ENCODE data around the gene ARL2BP. TPM values are rescaled to one million over a fixed set of nuclear protein-coding genes. Genes with fewer than 3 reads are reported as not detected.

The ARL2BP gene
- polyA plus RNA-seq, 1 donor (not counting 4 experiments of a cell fraction or from before 2014, with no cell fraction given): 98.0 TPM

- dilution Hi-C loops (cut with MboI; ENCODE audit: extremely low pct_ligation_motif_present, low sequenced_read_pairs): no loop called here
- DNase-seq (ENCODE audit: low read depth, low spot score): no peak
These were observed 9.1 kb upstream of the ARL2BP start for GRCh38 chr16:57236022-57236350.

GRCh38 chr16:57238682-57239081 lies 6.4 kb upstream of the ARL2BP start:
- Histone ChIP-seq H3K36me3 (ENCODE audit: control insufficient read depth in 2 of 2, extremely low read depth in 1 of 2, insufficient read depth in 2 of 2, low read length in 2 of 2) (peaks cover 15 to 38% of the 10 kb centered on the region in 2 experiments), H3K27me3 (ENCODE audit: control insufficient read depth, extremely low read depth, insufficient read depth, low read length) (no peaks in the 10 kb centered on the region), H3K4me2 (ENCODE audit: control insufficient read depth, extremely low read depth, insufficient read depth, low read depth, low read length) (no peak overlapping the region), H2AFZ (ENCODE audit: control insufficient read depth, low read length) (no peak overlapping the region), H3K4me1 (ENCODE audit: control insufficient read depth, extremely low read depth, insufficient read depth, low read length) (no peaks in the 10 kb centered on the region), H3K4me3 (ENCODE audit: control insufficient read depth in 2 of 3, extremely low read depth in 1 of 3, insufficient read depth in 2 of 3, low read depth in 1 of 3, low read length in 3 of 3) (no peak overlapping the region), H3K79me2 (ENCODE audit: control insufficient read depth, insufficient read depth, low read length) (no peaks in the 10 kb centered on the region), H4K20me1 (ENCODE audit: control insufficient read depth, extremely low read depth, insufficient read depth, low read length) (no peaks in the 10 kb centered on the region), H3K9ac (ENCODE audit: control insufficient read depth, extremely low read depth, insufficient read depth, low read length) (no peak overlapping the region), H3K27ac (ENCODE audit: control insufficient read depth, insufficient read depth, low read length) (no peak overlapping the region), H3K9me3 (ENCODE audit: control insufficient read depth, low read depth, low read length) (no peaks in the 10 kb centered on the region), H3K9me1 (ENCODE audit: control insufficient read depth, extremely low read depth, insufficient read depth, low read length) (peaks cover 2% of the 10 kb centered on the region)
- TF ChIP-seq CTCF (optimal IDR thresholded peaks at IDR 0.05 in 1 of 3, IDR thresholded peaks at IDR 0.05 in 1 of 3, conservative IDR thresholded peaks at IDR 0.05 in 1 of 3; ENCODE audit: extremely low read depth in 1 of 3, insufficient read depth in 2 of 3, low read length in 3 of 3) (no peak), EZH2 (IDR thresholded peaks at IDR 0.05; ENCODE audit: low read length) (no peak)
- dilution Hi-C loops (cut with MboI; ENCODE audit: extremely low pct_ligation_motif_present, low sequenced_read_pairs): no loop called here
- FAIRE-seq (no peak), DNase-seq (ENCODE audit: low read depth, low spot score) (no peak)

More at GRCh38 chr16:57236022-57236350, 9.1 kb upstream of the ARL2BP start:
- Histone ChIP-seq H3K36me3 (ENCODE audit: control insufficient read depth in 2 of 2, extremely low read depth in 1 of 2, insufficient read depth in 2 of 2, low read length in 2 of 2) (peaks cover 15 to 54% of the 10 kb centered on the region in 2 experiments), H4K20me1 (ENCODE audit: control insufficient read depth, extremely low read depth, insufficient read depth, low read length) (no peaks in the 10 kb centered on the region), H3K9me3 (ENCODE audit: control insufficient read depth, low read depth, low read length) (no peaks in the 10 kb centered on the region), H3K79me2 (ENCODE audit: control insufficient read depth, insufficient read depth, low read length) (no peaks in the 10 kb centered on the region), H2AFZ (ENCODE audit: control insufficient read depth, low read length) (no peak overlapping the region), H3K27ac (ENCODE audit: control insufficient read depth, insufficient read depth, low read length) (no peak overlapping the region), H3K9me1 (ENCODE audit: control insufficient read depth, extremely low read depth, insufficient read depth, low read length) (peaks cover 2% of the 10 kb centered on the region), H3K4me3 (ENCODE audit: control insufficient read depth in 2 of 3, extremely low read depth in 1 of 3, insufficient read depth in 2 of 3, low read depth in 1 of 3, low read length in 3 of 3) (no peak overlapping the region), H3K4me2 (ENCODE audit: control insufficient read depth, extremely low read depth, insufficient read depth, low read depth, low read length) (no peak overlapping the region), H3K4me1 (ENCODE audit: control insufficient read depth, extremely low read depth, insufficient read depth, low read length) (peaks cover 7% of the 10 kb centered on the region), H3K9ac (ENCODE audit: control insufficient read depth, extremely low read depth, insufficient read depth, low read length) (no peak overlapping the region), H3K27me3 (ENCODE audit: control insufficient read depth, extremely low read depth, insufficient read depth, low read length) (no peaks in the 10 kb centered on the region)
- FAIRE-seq: no peak
- TF ChIP-seq CTCF (optimal IDR thresholded peaks at IDR 0.05 in 1 of 3, IDR thresholded peaks at IDR 0.05 in 1 of 3, conservative IDR thresholded peaks at IDR 0.05 in 1 of 3; ENCODE audit: extremely low read depth in 1 of 3, insufficient read depth in 2 of 3, low read length in 3 of 3) (no peak), EZH2 (IDR thresholded peaks at IDR 0.05; ENCODE audit: low read length) (no peak)

Measured in keratinocyte (primary cell).